Mesothelial cell of epicardium (in vitro differentiated cells): ENCODE measurements around the gene SLC25A29. TPM values are rescaled to one million over a fixed set of nuclear protein-coding genes. Genes with fewer than 3 reads are reported as not detected.
A peak's percentile ranks its signal among the peaks of the same experiment; 100 is the strongest.

ENCODE experiments used
- DNase-seq, 2 experiments: peaks; one replicate each; pipeline ENCODE4 v3.0.0; 2021; ENCODE audit warnings: low spot score in 2 of 2; ENCODE audit not compliant: unreplicated experiment in 2 of 2
- H3K27ac Mint-ChIP-seq: 2 replicates; pipeline ENCODE4 v1.8.0; 2021; ENCODE audit warnings: mixed read lengths
- H3K27me3 Mint-ChIP-seq: 2 replicates; pipeline ENCODE4 v1.8.0; 2021; ENCODE audit warnings: low read depth, mixed read lengths
- H3K36me3 Mint-ChIP-seq: 2 replicates; pipeline ENCODE4 v1.8.0; 2021; ENCODE audit warnings: mixed read lengths
- H3K4me1 Mint-ChIP-seq: 2 replicates; pipeline ENCODE4 v1.8.0; 2021; ENCODE audit warnings: mixed read lengths
- H3K4me3 Mint-ChIP-seq: 2 replicates; pipeline ENCODE4 v1.8.0; 2021; ENCODE audit warnings: mild to moderate bottlenecking, moderate library complexity, mixed read lengths
- H3K9me3 Mint-ChIP-seq: 2 replicates; pipeline ENCODE4 v1.8.0; 2021; ENCODE audit warnings: mixed read lengths
- CTCF ChIP-seq: fragments of 200-600 bp; sonication (generic); IDR thresholded peaks from one replicate; pipeline ENCODE4 v1.5.0; 2021; ENCODE audit warnings: antibody characterized with exemption; ENCODE audit not compliant: unreplicated experiment
- total RNA-seq: library from RNA; stranded (reverse); gene quantifications from 3 replicates; pipeline ENCODE4 v1.2.1, GENCODE V29; 2021

SLC25A29 gene
- total RNA-seq, 1 donor from 2014 or later: 102 TPM

- Mint-ChIP-seq H3K27ac (no peak overlapping the region), H3K27me3 (no peaks in the 10 kb centered on the region), H3K36me3 (peaks cover 31% of the 10 kb centered on the region), H3K4me1 (no peaks in the 10 kb centered on the region), H3K9me3 (no peaks in the 10 kb centered on the region), H3K4me3 (no peak overlapping the region)
- TF ChIP-seq CTCF: no peak
- no peak for DNase-seq
These were observed 34.2 kb upstream of the SLC25A29 start for GRCh38 chr14:100340423-100340813.

GRCh38 chr14:100339766-100340422 lies 33.6 kb upstream of the SLC25A29 start:
- Mint-ChIP-seq H3K4me1 (no peaks in the 10 kb centered on the region), H3K9me3 (no peaks in the 10 kb centered on the region), H3K36me3 (peaks cover 32% of the 10 kb centered on the region), H3K27ac (no peak overlapping the region), H3K27me3 (no peaks in the 10 kb centered on the region), H3K4me3 (no peak overlapping the region)
- TF ChIP-seq CTCF: no peak
- no peak for DNase-seq

GRCh38 chr14:100336618-100337530 lies 30.6 kb upstream of the SLC25A29 start:
- peaks cover 28% of the 10 kb centered on the region for H3K36me3 Mint-ChIP-seq
- no peaks in the 10 kb centered on the region for H3K9me3 Mint-ChIP-seq
- no peak overlapping the region for H3K4me3 Mint-ChIP-seq
- H3K4me1 Mint-ChIP-seq: no peaks in the 10 kb centered on the region
- no peak for TF ChIP-seq CTCF
- H3K27me3 Mint-ChIP-seq: no peaks in the 10 kb centered on the region
- H3K27ac Mint-ChIP-seq: no peak overlapping the region
- peak in 1 of 2 experiments; percentile 29 for DNase-seq

- Mint-ChIP-seq H3K36me3 (peaks cover 17% of the 10 kb centered on the region), H3K9me3 (no peaks in the 10 kb centered on the region), H3K4me3 (no peak overlapping the region), H3K4me1 (no peaks in the 10 kb centered on the region), H3K27me3 (no peaks in the 10 kb centered on the region), H3K27ac (no peak overlapping the region)
- no peak for TF ChIP-seq CTCF
- DNase-seq: no peak
These were observed 28.7 kb upstream of the SLC25A29 start for GRCh38 chr14:100334904-100335303.

GRCh38 chr14:100333827-100334226 lies 27.6 kb upstream of the SLC25A29 start:
- Mint-ChIP-seq H3K9me3 (no peaks in the 10 kb centered on the region), H3K4me1 (no peaks in the 10 kb centered on the region), H3K36me3 (peaks cover 14% of the 10 kb centered on the region), H3K4me3 (no peak overlapping the region), H3K27ac (no peak overlapping the region), H3K27me3 (no peaks in the 10 kb centered on the region)
- DNase-seq: no peak
- no peak for TF ChIP-seq CTCF
